Muscle layer of colon (tissue), 2 donors: ENCODE measurements around the gene SELENBP1.

Source experiments
- H3K27ac ChIP-seq: one replicate; pipeline ENCODE4 v1.7.0; 2013; ENCODE audit warnings: low read depth, mild to moderate bottlenecking, low read length, moderate library complexity
- H3K27me3 ChIP-seq, 2 donors: one replicate each; pipeline ENCODE4 v1.7.0; 2013; ENCODE audit warnings: low read length in 2 of 2, mild to moderate bottlenecking in 2 of 2; ENCODE audit not compliant: insufficient read depth in 2 of 2, control insufficient read depth in 1 of 2
- H3K36me3 ChIP-seq: one replicate; pipeline ENCODE4 v1.7.0; 2013; ENCODE audit warnings: mild to moderate bottlenecking, low read length; ENCODE audit not compliant: insufficient read depth
- H3K4me1 ChIP-seq: one replicate; pipeline ENCODE4 v1.7.0; 2013; ENCODE audit warnings: mild to moderate bottlenecking, low read length; ENCODE audit not compliant: insufficient read depth
- H3K4me3 ChIP-seq, 2 donors: one replicate each; pipeline ENCODE4 v1.7.0; 2013; ENCODE audit warnings: low read length in 2 of 2, low read depth in 1 of 2, mild to moderate bottlenecking in 1 of 2, moderate library complexity in 1 of 2
- H3K9ac ChIP-seq: one replicate; pipeline ENCODE4 v1.7.0; 2013; ENCODE audit warnings: low read length
- H3K9me3 ChIP-seq: one replicate; pipeline ENCODE4 v1.7.0; 2013; ENCODE audit warnings: mild to moderate bottlenecking, low read length
- donor health status: abdominal sarcoma.
- donor health status: Adenocarcinoma of cecum.

Gene SELENBP1

DNA sequence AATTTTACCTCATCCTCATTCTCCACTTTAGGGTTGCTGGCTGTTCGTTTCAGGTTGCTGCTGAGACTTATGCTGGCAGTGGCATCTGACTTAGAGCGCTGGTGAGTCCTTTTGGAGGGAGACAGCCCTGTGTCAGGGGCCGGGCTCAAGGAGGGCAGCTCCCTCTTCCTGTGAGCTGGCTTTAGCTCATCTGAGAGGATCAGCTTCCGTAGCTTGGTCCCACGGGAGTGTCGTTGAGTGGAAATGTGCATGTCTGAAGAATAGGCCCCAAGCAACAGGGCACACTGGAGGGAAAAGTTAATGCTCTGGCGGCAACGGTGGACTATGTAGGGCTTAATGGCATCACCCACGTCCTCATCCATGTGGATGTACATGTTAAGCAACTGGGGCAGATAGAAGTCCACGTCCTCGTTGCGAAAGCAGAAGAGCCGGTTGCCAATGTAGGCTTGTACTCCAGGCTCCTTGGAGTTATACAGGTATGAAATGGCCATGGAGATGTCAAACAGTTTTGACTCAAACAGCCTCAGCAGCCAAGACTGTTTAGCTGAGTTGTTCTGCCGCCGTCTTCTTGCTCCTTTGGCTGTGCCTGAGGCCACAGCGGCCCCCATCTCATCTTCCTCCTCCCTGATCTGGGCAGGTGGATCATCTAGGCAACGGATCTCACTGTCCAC is 56.8 kb downstream of the SELENBP1 start:
- Histone ChIP-seq H3K27ac (no peak overlapping the region), H3K4me1 (peaks cover 30% of the 10 kb centered on the region), H3K9me3 (no peaks in the 10 kb centered on the region), H3K9ac (no peak overlapping the region), H3K27me3 (no peaks in the 10 kb centered on the region), H3K36me3 (peaks cover 64% of the 10 kb centered on the region), H3K4me3 (no peak overlapping the region)
